Smooth muscle cell of the brain vasculature (primary cell): ENCODE measurements around the gene TLE3.

Experiments used
- DNase-seq: peaks from one replicate; pipeline ENCODE4 v3.0.0-alpha.2; 2012; ENCODE audit warnings: low read depth, low spot score

Gene TLE3

DNA sequence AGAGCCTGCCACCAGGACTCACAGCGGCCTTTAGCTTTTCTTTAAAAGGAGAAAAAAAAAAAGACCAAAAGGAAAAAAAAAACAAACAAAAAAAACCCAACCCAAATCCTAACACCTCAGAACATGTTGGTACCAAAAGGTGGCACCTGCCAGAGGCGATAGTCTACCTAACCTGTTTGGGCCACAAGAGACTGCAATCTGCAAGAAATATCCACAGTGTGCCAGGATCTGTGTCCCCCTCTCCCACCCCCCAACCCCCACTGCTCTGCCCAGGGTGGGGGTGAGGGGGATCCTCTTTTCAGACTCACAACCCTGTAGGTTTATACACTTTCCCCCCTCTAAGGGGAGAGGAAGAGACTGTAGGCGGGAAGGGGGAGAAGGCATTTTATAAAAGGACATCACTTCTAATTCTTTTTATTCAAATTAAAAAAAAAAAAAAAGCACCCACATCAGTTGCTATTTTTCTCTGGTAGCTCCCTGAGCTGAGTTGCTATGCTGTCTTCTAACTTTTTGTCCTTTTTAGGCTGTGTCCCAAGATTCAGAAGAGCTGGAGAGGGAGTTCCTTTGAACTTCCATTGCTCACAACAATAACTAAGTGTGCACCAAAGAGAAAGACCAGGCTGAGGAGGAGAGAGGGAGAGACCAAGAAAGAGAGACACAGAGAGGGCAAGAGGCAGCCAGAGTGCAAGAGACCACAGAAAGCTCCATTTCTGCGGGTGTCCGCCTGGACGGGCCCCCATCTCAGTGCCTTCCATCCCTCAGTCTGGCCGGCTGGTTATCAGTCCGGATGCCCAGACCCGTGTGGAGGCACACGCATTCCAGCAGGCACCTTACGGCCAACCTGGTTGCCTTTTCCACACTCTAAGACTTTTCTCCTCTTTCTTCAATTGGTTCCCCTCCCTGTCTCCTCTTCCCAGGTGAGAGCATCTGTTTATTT, 48.9 kb downstream of the TLE3 start:
- no peak for DNase-seq

DNA sequence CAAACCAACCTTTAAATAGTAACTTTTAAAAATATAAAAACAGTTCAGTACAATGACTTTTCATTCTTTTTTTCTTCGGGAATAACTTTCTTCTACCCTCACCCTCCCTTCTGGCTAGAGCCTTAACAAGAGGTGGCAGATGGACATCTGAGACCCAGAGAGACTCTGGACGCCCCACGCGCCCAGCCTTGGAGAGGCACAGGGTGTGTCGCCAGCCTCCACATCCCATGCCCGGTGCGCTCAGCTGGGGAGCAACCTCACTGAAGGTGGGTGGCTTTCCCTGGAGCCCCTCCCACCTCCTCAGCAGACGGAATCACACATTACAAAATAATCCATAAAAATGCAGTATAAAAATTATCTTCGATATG, 49.5 kb downstream of the TLE3 start:
- DNase-seq: no peak

DNA sequence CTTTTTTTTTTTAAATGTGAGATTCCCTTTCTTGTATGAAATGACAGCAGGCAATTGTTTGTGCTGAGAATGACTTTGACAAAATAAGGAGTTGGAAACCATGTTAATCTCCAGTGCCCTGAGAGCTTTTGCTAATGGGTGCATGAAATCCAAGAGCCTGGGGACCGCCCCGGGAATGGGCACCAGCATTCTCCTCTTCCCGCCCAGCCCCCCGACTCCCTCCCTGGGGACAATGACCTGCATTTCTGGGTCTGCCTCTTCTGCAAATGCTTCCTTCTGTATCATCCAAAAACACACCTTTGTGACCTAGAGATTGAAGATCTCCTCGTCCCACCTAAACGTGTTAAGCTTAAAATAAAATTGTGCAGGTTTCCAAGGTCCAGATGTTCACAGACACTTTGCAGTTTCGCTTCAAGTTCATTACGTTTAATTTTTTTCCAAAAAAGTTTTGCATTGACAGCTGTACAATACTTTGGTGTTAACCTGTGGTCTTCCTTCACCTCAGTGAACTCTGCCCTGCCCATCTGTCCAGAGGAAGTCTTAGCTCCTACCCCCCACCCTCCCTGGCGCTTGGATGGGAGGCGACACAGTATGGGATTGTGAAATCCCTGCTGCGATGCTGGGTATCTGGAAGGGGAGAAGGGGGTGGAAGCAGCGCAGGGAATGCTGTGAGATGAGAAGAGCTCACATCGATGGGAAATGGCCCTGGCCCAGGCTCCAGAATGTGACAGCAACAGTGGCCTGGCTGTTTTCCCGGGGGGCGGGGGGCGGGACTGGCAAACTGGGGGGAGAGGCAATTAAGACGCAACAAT, 50.1 kb downstream of the TLE3 start:
- DNase-seq: no peak

DNA sequence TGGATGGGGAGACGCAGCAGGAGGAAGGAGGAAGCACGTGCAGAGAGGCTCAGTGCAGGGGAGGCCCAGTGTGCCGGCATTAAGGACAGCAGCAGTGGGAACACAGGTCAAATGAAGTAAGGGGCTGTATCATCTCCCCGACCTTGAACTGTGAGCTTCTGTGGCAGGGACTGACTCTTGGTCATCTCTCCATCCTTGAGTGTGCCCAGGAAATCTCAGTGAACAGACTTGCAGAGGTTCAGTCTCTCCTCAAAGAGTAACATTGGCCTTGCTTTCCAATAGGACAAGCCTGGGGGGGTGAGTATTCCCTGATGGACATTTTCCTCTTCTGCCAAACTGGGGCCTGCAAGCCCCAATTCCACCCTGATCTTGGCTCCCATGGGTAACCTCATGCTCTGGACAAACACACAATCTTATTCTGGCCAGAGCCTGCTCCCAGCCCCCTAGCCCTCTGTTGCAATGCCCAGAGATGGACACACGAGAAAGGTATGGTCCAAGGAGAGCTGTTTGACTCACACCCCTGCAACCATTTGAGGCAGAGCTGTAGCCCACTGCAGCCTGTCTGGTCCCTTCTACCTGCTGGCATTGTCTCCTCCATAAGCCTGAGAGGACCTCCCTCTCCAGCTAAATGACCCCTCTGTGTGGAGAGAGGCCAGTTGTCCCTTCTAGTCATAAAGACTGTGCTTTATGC, 50.9 kb downstream of the TLE3 start:
- DNase-seq: no peak

DNA sequence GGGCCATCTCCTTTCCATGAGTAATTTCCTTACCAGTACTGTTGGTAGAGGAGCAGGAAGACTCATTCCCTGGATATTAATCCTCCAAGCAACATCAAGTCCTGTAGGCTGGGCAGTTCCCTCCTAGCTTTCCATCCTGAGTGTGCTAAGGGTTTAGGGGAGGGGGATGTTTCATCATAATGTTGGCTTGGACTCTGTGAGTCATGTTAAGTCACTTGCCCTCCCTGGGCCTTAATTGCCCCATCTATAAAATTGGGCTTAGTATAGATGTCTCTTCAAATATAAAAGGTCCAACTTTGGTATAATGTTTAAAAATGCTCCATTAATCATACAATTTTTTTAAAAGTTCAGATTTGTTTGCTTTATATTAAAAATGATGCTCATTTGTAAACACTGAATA, 52.7 kb downstream of the TLE3 start:
- DNase-seq: no peak

DNA sequence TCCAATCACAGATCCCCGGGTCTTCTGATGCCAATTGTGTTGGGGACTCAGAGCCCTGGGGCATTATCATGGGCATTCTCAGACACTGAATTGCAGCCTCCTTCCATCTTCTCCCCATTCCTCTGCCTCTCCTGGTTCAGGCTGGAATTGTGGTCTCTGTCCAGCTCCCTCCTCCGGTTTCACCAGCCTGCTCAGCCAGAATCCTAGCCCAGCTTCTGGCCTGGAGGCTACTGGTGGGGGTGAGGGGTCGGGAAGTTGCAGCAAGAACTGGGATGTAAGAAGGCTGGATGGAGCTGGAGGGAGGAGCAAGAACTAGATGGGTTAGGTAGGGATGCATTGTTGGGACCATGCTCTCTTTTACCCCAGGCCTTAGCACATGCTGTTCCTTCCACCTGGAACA, 53.5 kb downstream of the TLE3 start:
- no peak for DNase-seq

DNA sequence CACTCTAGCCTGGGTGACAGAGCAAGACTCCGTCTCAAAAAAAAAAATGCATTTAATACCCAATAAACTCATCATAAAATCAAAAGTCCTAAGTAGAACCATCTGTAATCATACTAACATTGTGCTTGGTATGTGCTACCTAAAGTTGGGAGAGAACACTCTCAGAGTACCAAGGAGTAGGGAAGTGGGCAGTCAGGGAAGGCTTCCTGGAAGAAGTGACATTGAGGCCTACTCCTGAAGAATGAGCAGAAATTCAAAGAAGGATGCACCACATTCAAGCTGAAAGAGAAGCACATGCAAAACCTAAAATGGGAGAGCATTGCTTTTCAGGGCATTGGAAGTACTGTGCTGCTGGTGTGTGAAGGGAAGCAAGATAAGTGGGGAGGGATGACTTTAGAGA, 54.1 kb downstream of the TLE3 start:
- no peak for DNase-seq

DNA sequence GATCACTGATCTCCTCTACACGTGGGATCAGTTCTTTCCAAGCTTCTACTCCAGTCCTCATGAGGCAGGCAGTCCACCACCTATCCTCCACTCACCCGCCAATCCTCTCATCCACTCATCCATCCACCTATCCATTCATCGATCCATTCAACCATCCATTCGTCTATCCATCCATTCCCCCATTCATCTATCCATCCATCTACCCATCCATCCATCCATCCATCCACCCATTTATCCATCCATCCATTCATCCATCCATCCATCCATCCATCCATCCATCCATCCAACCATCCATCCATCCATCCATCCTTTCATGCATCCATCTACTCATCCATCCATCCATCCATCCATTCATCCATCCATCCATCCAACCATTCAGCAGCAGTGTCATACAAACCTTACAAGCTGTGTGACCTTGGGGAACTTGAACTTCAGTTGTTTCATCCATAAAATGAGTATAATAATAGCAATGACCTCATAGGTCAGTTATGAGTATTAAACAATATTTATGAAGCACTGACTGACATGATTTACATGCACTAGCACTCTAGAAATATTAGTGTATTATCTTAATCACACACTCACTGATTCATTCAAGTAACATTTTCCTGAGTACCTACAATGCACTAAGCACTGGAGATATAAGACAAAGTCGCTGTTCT, 55.0 kb downstream of the TLE3 start:
- DNase-seq: no peak

DNA sequence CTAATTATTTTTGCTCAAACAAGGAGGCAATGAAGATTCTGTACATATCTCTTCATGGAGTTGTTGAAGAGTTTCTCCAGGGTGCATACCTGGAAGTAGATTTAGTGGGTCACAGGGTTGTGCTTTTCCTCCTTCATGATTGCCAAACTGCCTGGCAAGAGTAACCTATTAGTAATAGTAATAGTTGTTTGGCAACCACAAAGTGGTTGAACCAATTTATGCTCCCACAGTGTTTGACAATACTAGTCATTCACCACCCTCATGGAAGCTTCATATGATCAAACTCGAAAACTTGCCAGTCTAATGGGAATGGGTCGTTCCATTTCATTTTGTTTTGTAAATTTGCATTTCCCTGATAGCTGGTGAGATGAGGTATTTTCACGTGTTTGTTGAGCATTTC, 57.8 kb downstream of the TLE3 start:
- no peak for DNase-seq

DNA sequence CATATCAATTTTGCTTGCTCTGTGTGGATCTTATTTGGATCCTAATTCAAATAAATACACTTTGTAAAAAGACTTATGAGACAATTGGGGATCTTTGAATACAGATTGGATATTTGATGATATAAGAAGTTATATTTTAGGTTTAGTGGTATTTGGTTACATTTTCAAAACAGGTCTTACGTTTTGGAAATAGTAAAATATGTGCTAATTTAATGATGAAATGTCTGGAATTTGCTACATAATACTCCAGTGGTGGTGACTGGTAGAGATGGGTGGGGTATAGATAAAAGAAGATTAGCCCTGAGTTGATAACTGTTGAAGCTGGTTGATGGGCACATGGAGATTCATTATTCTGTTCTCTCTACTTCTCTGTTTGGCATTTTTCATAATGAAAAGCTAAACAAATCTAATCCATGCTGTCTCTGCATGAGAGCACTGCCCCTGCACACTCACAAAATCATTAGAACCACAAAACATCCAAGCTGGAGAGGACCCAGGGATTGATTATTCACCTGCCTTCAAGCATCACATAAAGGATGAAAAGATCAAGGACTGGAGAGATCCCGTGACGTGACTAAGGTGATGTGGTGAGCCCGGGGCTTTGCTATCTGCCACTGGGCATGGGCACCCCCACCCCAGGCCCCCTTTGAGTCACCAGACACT, 58.9 kb downstream of the TLE3 start:
- no peak for DNase-seq

DNA sequence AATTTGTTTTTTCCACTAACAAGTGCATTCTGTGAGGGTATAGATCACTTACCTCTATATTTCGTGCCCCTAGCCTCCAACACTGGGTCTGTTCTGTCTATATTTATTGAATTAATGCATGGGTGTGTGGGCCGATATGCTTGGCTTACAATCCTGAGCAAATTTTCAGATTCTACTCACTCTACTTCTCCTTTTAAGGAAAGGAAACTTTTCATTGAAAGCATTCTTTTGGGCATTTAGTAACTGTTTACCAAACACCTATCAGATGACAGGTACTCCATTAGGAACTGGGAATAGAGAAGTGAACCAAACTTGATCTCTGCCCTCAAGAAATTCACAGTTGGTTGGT, 60.5 kb downstream of the TLE3 start:
- no peak for DNase-seq

DNA sequence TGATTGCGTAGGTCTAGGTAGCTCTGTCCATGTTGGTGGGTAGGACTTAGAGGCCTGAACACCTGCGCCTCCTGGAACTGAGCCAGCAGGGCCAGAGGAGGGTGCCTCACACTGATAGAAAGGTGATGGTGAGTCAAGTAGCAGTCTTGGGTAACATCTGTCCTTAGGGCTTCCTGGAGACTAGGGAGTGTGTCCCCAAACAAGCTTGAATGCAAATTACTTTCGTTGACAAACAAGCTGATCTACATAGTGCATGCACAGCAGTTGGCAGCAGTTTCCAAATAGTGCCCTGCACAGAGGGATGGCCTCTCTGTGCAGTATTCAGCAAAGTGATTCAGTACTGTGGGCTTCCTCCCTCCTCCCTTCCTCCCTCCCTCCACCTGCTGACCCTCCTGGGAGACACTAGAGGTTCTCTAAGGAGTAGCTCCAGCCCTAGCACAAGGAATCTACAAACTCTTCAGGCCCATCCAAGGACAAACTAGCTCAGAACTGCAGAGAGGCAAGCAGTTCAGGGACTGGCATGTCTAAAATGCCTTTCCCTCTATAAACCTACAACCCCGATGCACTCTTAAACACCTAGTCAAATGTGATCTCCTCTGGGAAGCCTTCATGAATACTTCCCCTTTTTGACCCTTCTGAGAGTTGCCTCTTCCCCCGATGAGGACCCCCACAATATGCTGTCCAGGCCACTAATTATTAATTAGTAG, 61.0 kb downstream of the TLE3 start:
- no peak for DNase-seq

DNA sequence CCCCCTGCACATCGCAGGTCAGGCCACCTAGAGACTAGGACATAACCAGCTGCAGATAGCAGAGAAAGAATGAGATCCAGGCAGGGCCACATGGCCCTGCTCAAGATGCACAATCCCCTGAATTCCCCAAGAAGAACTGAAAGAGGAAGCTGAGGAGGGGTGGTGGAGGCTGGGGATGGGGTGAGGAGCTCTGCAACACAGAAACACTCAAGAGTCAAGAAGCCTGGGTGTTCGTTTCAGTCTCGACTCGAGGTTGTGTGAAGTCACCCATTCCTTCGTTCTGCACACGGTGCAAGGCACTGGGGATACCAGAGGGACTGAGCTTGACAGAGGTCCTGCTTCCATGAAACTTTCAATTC, 62.0 kb downstream of the TLE3 start:
- no peak for DNase-seq

DNA sequence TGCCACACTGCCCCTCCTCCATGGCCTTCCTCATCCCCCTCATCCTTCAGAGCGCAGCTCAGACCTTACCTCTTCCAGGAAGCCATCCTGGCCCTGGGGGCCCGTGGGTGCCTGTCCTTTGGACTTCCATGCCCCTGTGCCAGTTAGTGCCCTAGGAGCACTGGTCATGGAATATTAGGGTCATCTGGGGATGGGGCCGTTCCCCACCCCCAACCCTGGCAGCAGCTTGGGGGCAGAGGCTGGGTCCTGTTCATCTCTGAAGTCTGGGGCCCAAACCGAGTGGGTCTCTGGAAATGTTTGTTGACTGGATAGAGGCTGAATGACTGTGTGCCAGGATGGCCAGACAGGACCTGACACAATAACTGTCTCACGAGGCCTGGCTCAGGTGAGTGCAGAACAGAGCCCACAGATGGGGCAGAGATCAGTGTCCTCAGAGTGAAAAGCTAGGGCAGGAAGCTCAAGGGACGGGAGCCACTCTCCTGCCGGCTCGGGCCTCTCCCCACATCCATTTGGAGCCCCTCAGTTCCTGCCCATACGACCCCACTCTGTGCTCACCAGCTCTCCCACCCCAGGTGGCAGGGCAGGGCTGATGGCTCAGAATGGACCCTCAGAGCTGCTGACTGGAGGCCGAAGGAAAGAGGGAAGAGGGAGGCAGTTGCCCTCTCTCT, 62.5 kb downstream of the TLE3 start:
- no peak for DNase-seq

DNA sequence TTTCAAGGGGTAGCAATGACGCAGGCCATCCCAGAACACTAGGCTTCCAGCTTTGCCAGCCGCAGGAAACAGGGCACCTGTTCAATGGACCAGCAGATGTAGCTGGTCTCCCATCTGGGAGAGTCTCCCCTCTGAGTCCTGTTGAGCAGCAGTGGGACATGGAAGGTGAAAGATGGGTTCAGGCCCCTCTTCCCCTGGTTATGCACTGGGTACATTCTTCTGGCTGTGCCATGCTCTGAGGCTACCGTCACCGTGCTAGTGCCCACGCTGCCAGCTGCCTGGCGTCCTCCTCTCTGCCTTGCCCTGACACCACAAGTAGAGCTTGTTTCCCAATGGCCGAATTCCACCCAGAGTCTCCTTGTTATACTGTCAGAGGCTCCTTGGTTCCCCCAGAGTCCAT, 63.1 kb downstream of the TLE3 start:
- DNase-seq: no peak

DNA sequence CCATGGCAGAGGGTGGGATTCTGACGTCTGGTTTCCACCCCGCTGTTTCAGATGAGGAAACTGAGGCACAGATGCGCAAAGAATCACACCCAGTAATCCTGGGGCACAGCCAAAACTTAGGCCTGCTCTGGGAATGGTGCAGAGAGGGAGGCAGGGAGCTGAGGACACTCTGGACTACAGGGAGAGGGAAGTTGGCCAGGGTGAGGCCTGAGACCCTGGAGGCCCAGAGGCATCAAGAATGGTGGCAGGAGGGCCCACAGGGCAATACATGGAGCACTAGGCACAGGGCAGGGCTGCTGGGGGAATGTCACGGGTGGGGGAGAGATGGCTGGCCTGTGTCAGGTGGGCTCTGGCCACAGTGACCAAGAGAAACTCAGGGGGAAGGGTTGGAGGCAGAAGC, 63.6 kb downstream of the TLE3 start:
- DNase-seq: no peak

DNA sequence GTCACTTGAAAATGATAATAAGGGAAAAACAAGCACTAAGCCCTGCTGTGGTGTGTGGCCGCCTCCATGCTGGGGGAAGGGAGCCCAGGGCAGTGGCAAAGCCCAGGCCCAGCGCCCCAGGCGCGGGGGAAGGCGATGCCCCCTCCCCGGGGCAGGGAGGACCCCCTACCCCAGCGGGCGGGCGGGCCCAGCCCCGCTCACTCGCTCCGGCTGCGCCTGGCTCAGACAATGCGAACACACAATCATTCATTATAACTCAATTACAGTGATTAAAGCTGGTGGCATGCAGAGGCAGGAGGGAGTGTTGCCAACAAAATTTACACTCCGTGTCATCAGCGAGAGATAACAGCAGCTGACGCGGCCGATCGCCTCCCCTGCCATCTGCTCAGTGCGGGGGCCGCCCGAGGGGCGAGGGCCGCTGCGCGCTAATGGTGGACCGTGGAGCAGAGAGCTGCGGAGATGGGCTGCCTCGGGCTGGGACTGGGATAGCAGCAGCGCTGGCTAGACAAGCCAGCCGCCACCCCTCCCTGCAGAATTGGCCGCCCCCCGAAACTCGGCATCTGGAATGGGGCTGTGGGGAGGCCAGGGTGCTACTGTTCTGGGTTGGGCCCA, 64.1 kb downstream of the TLE3 start:
- no peak for DNase-seq

DNA sequence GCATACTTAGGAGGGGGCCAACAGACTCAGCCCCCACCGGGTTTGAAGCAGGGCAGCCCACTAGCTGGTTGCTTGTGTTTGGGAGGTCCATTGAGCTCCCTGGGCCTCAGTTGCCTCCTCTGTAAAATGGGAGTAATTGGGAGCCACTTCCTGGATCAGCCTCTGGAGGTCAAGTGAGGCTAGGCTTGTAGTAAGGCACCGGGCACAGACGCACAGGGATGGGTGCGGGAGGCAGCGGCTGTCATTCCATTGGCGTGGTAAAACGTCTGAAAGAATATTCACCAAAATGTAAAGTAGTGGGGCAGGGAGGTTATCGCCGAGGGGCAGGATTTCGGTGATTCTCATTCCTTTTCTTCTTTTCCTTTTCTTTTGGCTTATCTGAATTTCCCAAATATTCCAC, 64.6 kb downstream of the TLE3 start:
- no peak for DNase-seq

DNA sequence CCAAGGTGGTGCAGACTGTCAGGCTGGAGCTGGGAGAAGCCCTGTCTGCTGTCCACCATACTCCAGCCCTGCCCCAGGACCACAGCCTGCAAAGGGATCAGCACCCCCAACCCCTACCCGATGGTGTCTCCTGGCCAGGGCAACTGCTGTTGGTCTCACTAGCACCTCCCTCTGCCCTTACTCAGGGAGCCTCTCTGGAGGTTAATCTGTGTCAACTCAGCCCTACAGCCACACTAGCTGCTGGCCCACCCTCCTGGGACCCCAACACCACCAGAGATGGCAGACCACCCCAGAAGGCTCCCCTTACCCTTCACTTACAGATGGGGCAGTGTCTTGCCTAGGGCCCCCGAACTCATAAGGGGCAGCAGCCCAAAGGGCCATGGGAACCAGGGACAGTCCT, 65.2 kb downstream of the TLE3 start:
- DNase-seq: no peak

DNA sequence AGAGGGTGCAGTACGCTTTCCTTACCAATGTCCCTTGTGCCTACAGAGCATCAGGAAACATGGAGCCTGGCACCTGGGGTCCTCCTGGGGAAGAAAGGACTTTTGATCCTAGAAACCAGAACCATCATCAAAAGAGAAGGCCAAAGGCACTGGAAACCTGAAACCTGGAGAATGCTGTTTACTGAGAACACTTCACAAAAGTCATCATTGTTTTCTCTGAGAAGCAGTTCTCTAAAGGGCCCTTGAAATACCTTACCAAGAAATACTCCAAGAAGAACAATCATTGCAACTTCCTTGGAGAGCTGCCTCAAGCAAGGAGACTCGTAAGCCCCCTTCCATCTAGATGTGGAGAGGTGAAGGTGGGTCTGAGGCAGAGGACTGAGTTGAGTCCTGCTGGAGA, 66.0 kb downstream of the TLE3 start:
- no peak for DNase-seq
